ENCODE measurements around the gene IL13RA2.

DNA sequence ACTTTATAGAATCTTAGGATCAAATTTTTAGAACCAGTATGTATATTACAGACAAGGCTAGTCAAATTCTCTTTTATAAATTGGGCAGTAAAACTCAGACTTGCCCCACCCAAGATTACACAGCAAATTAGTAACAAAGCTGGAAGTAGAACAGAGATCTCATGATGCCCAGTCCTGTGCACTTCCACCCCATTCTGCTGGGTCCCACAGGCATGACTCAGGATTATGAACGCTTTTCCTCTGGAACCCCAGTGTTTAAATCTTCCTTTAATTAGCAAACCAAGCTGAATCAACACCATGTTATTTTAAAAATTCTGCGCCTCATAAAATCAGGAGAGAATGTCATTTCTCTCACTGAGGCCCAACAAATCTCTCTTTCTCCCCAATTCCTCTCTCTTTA, 1.5 kb upstream of the IL13RA2 start:
- TF ChIP-seq, protein P1, sequence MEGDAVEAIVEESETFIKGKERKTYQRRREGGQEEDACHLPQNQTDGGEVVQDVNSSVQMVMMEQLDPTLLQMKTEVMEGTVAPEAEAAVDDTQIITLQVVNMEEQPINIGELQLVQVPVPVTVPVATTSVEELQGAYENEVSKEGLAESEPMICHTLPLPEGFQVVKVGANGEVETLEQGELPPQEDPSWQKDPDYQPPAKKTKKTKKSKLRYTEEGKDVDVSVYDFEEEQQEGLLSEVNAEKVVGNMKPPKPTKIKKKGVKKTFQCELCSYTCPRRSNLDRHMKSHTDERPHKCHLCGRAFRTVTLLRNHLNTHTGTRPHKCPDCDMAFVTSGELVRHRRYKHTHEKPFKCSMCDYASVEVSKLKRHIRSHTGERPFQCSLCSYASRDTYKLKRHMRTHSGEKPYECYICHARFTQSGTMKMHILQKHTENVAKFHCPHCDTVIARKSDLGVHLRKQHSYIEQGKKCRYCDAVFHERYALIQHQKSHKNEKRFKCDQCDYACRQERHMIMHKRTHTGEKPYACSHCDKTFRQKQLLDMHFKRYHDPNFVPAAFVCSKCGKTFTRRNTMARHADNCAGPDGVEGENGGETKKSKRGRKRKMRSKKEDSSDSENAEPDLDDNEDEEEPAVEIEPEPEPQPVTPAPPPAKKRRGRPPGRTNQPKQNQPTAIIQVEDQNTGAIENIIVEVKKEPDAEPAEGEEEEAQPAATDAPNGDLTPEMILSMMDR (conservative IDR thresholded peaks at IDR 0.05; ENCODE audit: low read depth, low read length), result no peak
- TF ChIP-seq EZH2 (IDR thresholded peaks at IDR 0.05; ENCODE audit: borderline replicate concordance, low read depth, low read length, poor library complexity, severe bottlenecking), result no peak
